GM19023 (cell line): ENCODE measurements around the gene TRIM17.

Experiments used
- ATAC-seq: cut with Tn5 transposase; IDR thresholded peaks from one replicate; pipeline ENCODE4 v1.9.1; 2021; ENCODE audit warnings: mild to moderate bottlenecking, moderate library complexity; ENCODE audit not compliant: unreplicated experiment

Gene TRIM17, protein sequence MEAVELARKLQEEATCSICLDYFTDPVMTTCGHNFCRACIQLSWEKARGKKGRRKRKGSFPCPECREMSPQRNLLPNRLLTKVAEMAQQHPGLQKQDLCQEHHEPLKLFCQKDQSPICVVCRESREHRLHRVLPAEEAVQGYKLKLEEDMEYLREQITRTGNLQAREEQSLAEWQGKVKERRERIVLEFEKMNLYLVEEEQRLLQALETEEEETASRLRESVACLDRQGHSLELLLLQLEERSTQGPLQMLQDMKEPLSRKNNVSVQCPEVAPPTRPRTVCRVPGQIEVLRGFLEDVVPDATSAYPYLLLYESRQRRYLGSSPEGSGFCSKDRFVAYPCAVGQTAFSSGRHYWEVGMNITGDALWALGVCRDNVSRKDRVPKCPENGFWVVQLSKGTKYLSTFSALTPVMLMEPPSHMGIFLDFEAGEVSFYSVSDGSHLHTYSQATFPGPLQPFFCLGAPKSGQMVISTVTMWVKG

DNA sequence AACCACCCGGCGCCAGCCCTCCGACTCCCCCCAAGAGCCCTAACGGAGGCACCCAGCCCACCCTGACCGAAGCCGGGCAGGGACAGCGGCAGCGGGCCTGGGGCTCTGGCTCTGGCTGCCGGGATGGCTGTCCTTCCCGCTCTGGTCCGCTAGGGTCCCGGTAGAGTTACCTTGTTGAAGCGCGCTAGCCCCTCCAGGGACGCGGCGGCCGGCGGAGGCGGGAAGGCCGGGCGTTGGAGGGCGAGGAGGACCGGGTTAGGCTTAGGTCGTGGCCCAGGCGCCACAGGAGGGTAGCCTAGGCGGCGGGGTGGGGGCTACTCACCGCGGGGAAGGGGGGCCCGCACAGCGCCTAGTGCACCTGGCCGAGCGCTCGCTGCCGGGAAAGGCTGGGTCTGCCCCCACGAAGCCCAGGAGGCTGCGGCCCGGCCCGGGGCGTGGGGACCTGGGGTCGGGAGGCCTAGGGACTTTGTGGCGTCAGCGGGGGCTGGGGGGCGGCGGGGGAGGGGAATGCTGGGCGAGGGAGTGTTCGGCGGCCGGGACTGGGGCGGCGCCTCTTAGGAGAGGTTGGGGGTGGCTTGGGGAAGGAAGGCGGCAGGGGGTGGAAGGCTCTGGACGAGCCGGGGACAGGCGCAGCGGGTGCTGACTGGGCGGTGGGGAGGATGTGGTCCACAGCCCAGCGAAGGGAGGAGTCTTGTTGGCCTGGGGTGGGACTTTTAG, at the start of gene TRIM17:
TSS of gene TRIM17 (minus strand) at position 645 of the 717 bp plus-strand sequence. CDS start 1,789 bp downstream, outside the sequence.
- ATAC-seq: no peak

DNA sequence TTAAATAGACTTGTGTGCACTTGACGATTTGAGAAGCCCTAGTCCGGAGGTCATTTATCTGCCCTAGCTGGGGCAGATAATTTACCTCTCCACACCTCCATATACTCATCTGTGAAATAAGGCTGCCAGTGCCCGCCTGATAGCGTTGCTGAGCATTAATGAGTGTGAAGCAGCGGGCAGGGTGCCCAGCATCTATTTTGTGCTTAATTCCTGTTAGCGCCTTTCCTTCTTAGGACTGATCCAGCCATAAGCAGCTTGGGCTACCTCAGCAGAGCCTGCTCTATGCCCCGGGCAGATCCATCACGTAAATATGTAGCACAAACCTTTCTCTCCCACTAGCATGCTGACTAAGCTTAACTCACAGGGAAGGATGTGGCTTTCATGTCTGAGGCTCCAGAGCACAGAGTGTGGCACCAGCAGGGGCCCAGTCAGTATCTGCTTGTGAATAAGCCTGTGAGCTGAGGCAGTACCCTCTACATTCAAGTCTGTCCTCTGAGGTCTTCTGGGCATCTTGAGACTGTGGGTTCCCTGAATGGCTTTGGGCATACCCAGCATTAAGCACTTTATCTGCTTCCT, 49.0 kb upstream of the TRIM17 start:
- no peak for ATAC-seq

DNA sequence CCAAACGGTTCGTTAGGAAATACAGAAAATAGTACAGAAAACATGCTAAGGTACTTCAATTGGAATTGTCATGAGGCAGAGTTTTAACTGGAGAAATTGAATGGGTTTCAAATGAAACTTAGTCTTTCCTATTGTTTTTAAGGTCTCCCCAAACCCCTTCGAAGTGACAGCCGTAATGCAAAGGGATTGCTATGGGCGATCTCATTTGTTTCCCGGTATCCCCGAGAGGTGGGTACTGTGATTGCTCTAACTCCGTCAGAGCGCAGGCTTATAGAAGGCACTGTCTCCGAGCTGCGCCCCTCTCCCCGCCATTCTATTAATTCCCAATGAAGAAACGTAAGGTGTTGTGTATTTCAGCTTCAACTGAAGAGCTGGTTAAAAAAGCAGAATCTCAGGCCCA, 48.5 kb upstream of the TRIM17 start:
- ATAC-seq: no peak

DNA sequence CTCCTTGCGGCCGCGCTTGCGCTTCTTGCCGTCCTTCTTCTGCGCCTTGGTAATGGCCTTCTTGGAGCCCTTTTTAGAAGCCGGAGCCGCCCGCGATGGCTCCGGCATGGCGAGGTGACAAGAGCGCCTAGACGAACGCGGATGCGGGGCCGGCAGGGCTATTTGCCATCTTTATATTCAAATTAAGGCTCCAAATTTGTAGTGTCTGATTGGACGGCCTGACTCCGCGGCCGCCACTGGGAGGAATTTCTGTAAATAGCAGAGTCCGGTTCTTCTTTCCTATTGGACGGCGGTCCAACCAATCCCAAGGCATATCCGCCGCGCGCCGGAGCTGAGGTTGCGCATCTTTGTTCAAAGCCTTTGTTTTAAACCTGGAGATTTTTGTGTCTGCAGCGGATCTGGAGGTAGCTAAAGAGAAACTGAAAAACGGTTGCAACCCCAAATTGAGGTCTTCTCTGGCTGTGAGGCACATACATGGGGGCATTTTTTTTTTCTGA, 47.9 kb upstream of the TRIM17 start:
- ATAC-seq: peak; percentile 87

DNA sequence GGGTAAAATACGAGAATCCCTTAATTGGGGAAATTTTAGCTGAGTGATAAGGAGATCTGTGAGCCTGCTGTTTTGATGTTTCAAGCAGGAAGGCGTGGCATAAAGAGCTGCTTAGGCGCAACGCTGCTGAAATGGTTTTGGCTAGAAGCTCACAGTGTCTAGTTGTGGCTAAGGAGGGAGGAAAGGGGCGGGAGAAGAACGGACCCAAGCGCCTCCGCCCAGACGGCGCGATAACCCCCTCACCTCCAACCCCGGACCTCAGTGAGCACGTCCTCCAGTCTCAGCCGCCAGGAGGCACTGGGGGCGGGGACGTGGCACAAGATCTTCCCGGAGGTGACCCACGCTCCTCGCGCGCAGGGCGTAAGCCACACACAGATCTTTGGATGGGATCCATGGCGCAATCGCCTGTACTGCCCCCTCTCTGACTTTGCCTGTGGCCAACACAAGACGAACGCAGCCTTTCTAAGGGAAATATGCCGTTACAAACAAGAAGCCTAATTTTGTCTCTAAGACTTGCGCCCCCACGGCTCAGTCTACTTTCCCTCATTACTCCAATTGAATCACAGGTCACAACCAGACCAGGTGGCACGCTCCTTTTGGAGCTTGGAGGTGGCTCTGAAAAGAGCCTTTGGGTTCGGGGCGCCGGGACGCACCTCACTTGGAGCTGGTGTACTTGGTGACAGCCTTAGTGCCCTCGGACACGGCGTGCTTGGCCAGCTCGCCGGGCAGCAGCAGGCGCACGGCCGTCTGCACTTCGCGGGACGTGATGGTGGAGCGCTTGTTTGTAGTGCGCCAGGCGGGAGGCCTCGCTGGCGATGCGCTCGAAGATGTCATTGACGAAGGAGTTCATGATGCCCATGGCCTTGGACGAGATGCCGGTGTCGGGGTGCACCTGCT, 47.1 kb upstream of the TRIM17 start:
- ATAC-seq: peak; percentile 42

DNA sequence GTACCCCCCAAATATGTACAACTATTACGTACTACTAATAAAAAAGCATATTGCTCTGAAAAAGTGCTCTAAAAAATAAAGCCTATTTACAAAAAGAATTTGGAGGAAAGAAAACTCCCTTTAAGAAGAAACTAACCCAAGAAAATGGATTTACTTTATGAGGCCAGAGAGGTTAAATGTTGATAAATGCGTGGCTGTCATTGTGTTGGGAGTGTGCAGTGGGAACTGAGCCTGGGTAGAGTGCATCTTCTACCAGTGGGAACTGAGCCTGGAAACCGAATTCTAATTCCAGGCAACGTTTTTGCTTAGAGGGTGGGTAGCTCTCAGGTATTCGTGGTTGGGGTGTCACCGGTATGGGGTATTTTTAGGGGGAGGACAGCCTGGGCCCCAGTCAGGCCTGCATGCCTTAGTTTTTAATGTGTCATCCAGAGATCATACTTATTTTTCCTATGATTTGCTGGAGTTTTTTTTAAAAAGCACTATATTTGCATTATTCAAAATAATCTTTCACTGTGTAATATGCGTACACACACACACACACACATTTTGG, 46.4 kb upstream of the TRIM17 start:
- ATAC-seq: no peak

DNA sequence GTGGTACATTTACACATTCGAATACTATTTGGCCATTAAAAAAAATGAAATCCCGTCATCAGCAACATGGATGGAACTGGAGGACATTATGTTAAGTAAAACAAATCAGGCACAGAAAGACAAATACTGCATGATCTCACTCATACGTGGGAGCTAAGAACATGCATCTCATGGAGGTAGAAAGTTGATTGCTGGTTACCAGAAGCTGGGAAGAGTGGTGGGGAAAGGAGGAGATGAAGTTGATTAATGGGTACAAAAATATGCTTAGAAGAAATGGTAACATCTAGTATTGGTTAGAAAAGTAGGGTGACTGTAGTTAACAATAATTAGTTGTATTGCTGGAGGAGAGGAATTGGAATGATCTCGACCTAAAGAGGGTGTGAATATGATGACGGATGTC, 45.9 kb upstream of the TRIM17 start:
- ATAC-seq: no peak

DNA sequence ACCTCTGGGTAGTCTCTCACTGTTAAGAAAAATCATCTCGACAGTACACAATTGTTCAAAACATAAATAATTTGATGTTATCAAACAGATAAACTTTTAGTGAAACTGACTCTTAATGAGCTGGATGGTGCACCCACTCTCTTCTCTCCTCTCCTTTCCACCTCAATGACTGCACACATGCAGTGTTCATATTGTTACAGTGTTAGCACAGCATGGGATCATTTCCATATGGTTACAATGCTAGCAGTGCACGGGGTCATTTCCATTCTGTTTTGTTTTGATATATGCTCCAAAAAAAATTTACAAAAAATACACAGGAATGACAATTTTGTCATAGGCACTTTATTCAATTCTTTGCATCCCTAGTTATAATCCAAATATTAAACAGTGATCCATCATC, 44.2 kb upstream of the TRIM17 start:
- no peak for ATAC-seq

DNA sequence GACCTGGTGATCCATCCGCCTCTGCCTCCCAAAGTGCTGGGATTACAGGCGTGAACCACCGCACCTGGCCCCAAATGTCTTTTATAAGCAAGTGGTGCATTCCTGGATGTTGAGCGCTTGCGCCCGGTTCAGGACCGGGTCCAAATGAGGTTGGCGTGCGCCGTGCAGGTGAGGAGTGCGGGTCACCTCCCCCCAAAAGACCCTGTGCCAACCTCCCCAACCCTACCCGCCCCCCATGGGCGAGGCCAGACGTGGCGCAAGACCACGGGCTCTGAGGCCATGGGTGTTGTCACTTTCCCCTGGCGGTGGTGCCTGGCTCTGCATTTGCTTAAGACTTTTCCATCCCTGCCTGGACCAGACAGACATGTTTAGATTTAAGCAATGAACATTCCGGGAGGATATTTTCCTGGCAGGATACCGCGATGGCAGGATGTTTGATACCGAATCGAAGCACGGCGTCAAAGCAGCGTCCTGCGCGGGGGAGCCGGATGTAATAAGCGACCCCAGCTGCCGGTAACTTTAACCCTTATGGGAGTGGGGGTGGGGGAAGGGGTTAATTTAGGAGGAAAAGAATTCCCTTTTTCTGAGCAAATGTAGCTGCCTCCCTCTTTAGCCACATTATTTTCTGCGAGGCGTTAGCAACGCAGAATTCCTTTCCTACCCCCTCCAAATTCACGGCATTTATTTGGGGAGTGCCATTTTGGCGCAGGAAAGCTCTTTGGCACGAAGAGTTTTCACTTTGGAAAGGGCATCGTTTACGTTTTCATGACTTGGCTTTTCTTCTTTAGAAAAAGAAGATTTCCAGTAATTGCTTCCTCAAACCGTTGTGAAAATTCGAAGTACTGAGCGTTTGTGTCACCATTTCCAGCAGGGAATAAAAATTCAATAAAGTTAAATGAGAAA, 42.7 kb upstream of the TRIM17 start:
- no peak for ATAC-seq

DNA sequence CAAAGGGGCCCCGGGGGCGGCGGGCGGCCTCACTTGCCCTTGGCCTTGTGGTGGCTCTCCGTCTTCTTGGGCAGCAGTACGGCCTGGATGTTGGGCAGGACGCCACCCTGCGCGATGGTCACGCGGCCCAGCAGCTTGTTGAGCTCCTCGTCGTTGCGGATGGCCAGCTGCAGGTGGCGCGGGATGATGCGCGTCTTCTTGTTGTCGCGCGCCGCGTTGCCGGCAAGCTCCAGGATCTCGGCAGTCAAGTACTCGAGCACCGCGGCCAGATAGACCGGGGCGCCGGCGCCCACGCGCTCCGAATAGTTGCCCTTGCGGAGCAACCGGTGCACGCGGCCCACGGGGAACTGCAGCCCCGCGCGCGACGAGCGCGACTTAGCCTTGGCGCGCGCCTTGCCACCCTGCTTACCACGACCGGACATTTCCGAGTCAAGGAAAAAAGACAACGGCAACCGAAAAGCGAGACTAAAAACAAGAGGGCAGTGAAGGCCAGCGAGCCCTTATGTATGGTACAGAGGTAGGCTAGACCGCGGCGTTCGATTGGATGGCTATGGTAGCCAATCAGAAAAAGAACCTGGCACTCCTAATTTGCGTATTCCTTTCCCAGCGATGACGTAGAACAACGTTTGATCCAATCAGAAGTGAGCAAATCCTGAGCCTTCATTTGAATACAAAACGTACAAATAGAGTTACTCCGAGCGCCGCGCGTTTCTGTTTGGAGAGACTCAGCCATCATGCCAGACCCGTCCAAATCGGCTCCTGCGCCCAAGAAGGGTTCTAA, 40.9 kb upstream of the TRIM17 start:
- ATAC-seq: peak; percentile 92

DNA sequence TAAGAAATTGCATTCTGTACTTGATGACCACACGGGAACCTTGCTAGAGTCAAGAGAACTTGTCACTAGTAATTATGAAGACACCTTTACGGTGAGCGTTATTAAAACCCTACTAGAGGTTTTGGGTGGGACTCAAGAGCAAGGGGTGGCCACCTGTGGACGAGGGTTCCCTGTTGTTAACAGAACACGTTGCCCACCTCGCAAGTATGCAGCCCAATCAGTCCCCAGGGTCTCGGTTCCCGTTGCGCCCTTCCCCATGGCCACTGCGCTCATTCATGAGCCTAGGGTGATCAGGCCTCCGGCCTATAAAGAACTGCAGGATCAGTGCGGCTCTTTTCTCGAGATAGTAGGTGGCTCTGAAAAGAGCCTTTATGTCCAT, 40.3 kb upstream of the TRIM17 start:
- ATAC-seq: peak; percentile 4

DNA sequence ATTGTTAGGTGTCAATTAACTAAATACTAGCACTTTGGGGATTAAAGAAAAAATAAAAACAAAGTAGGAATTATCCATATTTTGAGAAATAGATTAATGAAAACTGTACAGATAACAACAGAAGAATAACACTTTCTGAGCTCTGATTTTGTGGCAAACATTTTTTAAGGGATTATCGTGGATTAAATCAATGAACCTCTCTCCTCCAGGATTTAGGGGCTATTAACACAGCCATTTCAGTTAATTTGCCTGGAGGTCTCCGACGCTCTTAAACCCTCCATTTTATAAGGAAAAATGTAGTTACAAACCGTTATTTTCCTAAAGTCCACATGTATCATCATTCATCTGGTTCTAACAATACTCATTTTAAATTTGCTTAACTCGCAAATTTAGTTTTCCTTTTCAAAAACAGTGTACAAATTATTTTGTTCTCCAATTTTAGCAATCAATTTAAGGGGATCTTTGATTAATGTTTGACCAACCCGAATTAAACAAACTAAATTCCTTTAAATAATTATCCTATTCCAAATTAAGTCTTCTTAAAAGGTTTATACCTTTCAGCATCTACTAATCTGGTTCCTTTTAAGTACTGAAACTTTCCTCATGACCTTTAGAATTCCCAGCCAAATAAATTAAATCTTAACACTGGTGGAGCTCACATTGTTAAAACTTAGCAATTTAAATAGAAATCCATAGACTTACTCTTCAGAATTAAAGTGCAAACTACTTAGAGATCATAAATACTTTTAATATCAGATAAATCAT, 39.8 kb upstream of the TRIM17 start:
- ATAC-seq: no peak

DNA sequence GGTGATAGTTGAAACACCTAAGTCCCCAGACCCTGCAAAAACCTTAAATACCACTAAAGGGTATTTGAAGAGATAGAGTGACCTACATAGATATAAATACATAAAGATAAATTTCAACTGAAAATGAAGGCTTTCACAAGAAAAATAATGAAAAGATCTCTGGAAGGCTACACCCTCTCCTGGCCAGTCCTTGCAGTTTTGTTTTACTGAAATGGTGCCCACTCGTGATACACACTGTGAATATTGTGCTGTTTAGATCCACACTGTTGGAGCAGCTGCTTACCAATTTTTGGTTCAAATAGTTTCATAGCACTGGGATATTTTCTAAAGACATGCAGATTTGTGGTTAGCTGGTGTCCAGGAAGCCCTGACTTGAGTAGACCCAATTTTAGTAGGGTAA, 39.1 kb upstream of the TRIM17 start:
- ATAC-seq: no peak

DNA sequence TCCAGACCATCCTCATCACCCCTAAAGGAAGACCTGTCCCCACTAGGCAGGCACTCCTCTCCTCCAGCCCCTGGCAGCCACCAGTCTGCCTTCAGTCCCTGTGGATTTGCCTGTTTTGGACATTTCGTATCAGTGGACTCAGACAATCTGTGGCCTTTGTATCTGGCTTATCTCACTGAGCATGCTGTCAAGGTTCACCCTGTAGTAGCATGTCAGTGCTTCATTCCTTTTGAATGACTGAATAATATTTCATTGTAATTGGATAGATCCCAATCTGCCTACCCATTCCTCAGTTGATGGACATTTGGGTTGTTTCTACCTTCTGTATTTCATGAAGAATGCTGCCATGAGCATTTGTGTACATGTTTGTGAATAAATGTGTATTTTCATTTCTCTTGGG, 37.6 kb upstream of the TRIM17 start:
- no peak for ATAC-seq

DNA sequence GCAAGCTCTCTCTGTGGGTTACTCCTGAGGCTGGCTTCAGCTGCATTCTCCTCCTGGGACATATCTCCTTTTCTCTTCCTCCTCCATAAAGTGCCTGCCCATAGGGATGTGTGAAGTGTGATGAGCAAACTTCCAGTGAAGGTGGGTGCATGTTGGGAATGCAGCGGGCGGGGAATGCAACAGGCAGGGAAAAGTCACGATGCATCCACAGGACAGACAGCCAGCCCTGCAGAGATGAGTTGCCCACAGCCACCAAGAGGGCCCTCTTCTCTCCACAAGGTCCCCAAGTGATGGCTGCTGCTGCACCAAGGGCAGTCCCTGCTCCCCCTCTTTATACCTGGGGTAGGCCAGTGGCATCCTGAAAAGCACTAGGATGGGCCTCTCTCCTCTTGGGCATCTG, 37.0 kb upstream of the TRIM17 start:
- ATAC-seq: no peak

DNA sequence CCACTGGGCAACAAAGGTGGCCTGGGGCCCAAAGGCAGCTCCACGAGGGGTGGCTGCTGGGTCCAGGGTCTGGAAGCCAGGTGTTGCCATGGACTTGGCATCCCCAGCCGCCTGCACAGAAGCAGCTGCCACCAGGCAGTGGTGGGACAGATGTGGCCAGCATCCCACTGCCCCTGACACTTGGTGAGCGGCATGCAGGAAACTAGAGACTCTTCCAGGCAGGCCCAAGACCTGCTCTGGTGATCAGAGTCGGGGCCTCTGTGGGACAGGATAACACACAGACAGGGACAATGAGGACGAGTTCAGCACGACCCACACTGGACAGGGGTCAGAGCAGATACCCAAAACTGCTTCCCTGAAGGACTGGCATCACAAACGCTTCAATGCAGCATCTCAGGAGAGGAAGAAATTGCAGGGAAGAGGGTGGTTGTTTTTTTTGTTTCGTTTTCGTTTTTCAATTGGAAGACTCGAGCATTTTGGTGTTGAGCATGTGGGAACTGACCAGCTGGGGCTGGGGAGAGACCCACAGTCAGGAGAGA, 36.4 kb upstream of the TRIM17 start:
- ATAC-seq: no peak

DNA sequence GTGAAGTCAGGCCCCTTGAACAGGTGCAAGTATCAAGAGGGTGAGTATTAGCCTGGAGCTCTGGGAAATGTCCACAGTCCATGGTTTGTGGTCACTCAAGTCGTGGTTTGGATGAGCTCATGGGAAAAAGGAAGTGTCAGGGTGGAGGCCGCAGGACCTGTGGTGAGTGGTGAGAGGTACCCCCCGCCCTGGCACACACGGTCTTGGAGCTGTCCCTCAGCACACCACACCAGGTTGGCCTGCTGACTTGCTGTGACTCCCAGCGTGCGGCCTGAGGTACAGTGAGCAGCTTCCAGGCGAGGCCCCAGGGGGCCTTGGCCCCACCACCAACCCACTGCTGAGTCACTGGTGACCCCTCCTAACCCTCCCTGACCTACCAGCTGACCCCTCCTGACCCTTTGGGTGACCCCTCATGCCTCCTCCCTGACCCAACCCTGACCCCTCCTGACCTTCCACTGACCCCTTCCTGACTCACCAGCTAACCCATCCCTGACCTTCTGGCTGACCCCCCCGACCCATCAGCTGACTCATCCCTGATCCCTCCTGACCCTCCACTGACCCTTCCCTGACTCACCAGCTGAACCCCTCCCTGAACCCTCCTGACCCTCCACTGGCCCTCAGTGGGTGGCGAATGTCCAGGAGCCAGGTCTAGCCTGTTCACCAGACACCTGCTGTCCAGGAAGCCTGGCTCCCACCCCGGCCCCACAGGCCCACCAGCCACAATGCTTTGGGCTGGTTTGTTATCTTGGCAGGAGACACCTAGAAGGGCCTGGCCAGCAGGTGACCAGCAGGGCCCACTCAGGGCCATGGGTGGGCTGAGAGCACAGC, 35.7 kb upstream of the TRIM17 start:
- ATAC-seq: no peak
